Breast epithelium (tissue), 3 donors: ENCODE results near the gene ANKRD10.

Experiments
- CTCF ChIP-seq, 3 donors: fragments of 450-650 bp; IDR thresholded peaks; one replicate each; pipeline ENCODE4 v1.5.1; 2016 to 2017; ENCODE audit warnings: antibody characterized with exemption in 3 of 3, mild to moderate bottlenecking in 3 of 3, moderate library complexity in 3 of 3
- POLR2A ChIP-seq: fragments of 450-650 bp; IDR thresholded peaks from one replicate; pipeline ENCODE4 v1.6.1; 2016; ENCODE audit warnings: antibody characterized with exemption, mild to moderate bottlenecking, moderate library complexity
- POLR2AphosphoS5 ChIP-seq, 3 donors: sonication (generic); formaldehyde crosslinking; IDR thresholded peaks; one replicate each; pipeline ENCODE4 v1.6.1; 2017; ENCODE audit warnings: antibody characterized with exemption in 3 of 3

GRCh38 chr13:110850840-110851239, 64.0 kb downstream of the ANKRD10 start:
- TF ChIP-seq CTCF (IDR thresholded peaks at IDR 0.05) (no peak), POLR2A (no peak), POLR2AphosphoS5 (IDR thresholded peaks at IDR 0.05) (no peak)
